OCI-LY3 (cell line): Measurements from ENCODE around the gene PTPN13.

Experiments
- CTCF ChIP-seq: fragments of 200-600, 300-600 bp; sonication (generic); IDR thresholded peaks from 2 replicates; pipeline ENCODE4 v1.5.1; 2014; ENCODE audit warnings: antibody characterized with exemption, low read length, low read depth
- EZH2phosphoT487 ChIP-seq: fragments of 200-600 bp; shearing (Covaris generic); IDR thresholded peaks from 2 replicates; pipeline ENCODE4 v1.6.1; 2018; ENCODE audit warnings: antibody characterized with exemption, mixed run types, low read depth

GRCh38 chr4:86563416-86563815 lies 30.7 kb upstream of the PTPN13 start:
- TF ChIP-seq CTCF (no peak), EZH2phosphoT487 (no peak)
